Measurements from ENCODE around the gene LY86.

DNA sequence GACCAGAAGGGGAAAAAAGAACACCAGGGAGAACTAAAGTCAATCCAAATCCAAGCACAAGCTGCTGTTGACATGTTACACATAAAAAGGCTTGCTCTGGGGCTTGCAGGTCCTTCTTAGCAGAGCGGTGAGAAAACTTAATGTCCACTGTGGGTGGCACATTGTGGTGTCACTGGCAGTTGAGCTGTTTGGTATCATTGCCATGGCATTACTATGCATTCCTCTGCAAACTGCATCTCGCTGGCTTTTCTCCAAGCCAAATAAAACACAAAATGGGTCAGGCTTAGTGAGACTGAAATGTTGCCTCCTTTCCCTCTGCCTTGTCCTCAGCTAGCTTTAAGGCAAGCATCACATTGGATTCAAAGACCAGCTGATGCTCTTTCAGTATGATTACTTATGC lies 40.9 kb downstream of the LY86 start:
- TF ChIP-seq, protein P1, sequence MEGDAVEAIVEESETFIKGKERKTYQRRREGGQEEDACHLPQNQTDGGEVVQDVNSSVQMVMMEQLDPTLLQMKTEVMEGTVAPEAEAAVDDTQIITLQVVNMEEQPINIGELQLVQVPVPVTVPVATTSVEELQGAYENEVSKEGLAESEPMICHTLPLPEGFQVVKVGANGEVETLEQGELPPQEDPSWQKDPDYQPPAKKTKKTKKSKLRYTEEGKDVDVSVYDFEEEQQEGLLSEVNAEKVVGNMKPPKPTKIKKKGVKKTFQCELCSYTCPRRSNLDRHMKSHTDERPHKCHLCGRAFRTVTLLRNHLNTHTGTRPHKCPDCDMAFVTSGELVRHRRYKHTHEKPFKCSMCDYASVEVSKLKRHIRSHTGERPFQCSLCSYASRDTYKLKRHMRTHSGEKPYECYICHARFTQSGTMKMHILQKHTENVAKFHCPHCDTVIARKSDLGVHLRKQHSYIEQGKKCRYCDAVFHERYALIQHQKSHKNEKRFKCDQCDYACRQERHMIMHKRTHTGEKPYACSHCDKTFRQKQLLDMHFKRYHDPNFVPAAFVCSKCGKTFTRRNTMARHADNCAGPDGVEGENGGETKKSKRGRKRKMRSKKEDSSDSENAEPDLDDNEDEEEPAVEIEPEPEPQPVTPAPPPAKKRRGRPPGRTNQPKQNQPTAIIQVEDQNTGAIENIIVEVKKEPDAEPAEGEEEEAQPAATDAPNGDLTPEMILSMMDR (IDR thresholded peaks at IDR 0.05; ENCODE audit: low read depth, low read length), result no peak
- no peak for TF ChIP-seq EZH2phosphoT487 (IDR thresholded peaks at IDR 0.05; ENCODE audit: low read depth)
